ENCODE measurements around the gene HS6ST3.

The HS6ST3 gene

DNA sequence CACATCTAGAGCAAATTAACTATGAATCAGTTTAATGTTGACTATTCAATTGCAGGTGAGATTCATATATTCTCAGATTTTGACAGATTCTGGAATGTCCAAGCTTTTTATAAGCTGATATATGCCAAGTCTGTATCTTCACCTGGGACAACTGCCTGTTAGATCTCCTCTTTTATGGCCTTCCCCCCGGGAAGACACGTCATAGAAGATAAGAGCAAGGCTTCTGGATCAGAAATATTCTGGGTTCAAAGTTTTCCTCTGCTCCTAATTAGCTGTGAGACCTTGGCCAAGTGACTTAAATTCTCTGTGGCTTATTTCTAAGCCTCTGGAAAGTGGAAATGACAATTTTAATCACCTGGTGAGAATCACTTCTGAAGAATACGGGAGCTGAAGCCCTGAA is 716.8 kb downstream of the HS6ST3 start:
- no peak for DNase-seq

DNA sequence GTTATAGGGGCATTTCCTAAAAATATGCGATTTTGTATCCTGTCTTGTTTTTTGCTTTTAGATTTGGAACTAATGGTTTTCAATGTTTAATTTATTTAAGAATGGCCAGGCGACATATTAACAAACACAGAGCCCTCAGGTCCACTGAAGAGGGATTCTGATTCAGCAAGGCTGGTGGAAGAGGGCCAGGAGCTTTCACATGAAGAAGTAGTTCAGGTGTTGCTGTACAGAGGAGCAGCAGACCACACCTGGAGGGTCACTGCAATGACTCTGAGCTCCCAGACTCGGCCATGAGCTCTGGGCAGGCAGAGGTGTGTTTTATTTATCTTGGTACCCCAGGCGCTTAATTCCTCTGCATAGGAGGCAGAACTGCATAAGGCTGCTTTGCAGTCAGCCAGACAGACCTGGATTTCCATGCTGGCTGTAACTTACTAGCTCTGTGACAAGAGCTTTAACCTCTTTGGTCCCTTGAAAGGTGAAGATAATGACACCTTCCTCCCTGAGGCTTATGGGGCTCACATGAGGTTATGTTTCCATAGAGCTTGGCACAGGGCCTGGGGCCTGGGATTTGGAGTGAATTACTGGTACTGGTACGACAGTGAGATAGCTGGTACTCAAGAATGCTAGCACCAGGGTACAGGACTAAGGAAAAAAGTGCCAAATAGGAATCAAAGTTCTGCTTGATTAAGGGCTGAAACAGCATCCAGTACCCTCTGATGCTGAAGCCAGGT is 719.6 kb downstream of the HS6ST3 start:
- no peak for DNase-seq

DNA sequence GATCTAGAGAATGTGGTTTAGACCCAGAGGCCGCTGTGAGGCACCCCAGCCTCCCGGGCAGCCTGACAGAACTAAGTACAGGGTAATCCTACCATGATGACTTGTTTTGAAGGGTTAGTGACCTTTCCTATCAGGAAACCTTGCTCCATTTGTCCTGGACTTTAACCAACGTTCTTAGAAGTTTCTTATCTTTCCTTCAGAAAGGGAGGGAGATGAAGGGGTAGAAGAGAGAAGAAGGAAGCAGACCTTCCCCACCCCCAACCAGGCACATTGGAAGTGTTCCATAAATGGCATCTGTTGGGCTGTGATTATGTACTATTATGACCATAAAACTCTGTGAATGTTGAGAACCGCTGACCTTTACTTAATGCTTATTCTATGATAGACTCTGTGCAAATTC is 720.2 kb downstream of the HS6ST3 start:
- DNase-seq = no peak

DNA sequence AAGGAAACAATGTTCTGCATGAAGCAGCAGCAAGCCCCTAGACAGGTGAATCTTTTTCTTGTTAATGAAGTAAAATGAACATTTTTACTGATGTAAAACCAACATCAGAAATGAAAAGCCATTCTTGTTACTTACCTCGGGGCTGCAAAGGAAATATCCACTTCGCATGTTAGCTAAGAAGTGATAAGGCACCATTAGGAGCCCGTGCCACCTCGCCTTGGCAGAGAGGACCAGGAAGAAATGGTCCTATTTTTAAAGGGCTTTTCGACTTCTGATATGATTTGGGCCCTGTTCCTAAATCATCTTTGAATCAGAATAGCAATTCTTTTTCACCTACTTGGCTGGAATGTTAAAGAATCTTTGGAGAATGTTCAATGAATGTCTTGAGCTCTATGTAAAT is 721.1 kb downstream of the HS6ST3 start:
- no peak for DNase-seq

DNA sequence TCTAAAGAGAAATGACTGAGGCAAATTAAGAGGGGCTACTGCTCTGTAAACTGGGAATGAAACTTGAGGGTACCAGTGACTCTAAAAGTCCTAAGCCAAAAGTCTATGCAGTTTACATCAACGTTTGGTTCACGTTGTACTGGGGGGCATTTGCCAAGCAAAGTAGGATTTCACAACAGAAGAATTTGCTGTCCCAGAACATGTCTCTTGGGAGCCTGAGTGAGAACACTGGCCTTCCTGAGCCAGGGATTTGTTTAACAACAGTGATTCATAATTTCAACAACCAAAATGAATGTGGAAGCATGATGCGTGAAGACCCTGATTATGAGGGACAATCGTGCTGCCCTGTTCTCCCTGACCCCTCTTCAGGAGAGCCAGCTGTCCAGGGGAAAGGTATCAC is 726.4 kb downstream of the HS6ST3 start:
- no peak for DNase-seq

DNA sequence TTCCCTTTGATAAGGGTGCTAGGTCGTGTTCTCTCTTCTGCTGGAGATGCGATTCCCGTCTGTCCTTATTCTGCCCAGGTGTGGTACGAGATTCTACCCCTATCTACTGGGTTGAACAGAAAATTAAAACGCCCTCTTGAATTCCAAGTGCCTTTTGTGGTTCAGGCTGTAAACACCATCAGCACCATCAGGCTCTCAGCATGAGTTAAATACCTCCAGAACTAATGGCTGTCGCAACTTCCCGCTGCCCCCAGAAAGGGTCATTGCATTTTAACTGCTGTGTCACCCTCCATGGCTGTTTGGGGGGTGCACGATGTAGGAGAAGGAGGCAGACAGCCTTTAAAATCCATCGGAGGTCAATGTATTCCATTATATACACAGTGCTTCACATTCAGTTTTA is 727.0 kb downstream of the HS6ST3 start:
- DNase-seq = no peak

DNA sequence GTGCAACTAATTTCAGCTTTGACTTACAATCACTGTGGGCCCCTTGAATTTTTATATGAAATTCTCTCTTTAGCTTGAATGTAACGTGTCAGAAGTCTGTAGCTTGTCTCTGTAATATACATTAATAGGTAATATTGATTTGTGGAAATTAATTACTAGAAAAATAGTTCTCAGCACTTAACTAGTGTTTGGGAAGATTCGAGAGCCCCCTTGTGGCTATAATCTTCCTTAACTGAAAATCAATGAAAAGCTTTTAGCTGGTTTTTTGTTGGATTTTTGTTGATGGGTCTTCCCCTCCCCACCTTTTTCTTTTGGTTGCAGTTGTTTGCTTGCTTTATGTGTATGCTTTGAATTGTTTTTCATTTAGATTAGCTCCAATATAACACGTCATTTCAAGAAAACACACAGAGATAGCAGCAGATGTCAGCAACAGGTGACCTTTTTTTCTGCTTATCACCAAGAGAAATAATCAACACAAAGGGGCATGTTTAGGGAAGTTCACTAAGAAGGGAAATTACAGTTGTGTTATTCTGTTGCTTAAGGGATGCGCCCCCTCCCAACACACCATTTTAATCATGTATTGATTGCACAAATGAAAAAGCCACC is 727.5 kb downstream of the HS6ST3 start:
- DNase-seq = no peak

DNA sequence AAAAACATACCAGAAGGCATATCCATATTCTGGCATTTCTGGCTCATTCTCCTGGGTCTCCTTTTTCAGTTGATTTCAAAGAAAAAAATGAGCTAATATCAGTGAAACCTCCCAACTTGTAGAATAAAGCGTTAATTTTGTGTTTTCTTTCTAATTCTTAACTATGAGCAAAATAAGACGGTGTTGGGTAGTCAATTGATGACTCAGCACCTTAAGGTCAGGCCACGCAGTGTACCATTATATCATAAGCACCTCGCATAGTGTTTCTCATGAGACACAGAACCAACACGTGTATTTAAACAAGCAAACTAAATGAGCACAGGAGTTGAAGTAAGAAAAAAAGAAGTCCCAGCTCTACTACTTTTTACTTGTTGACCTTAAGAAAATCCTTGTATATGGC is 729.5 kb downstream of the HS6ST3 start:
- DNase-seq = no peak

DNA sequence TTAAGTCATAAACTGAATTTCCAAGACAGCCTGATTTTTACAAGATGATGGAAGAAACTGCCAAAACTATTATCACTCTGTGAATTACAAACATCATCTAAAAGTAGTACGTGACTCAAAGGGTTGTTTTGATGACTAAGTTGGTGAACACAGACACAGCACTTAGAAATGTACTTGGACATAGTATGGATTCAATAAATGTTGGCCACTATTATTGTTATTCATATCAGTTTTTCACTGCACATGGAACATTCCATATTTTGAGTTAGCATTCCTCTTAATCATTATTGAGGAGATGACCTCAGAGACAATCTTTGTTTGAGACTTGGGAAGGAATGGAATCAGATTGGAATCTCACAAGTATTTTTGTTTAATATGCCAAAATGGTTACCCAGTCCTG is 731.5 kb downstream of the HS6ST3 start:
- DNase-seq = no peak

DNA sequence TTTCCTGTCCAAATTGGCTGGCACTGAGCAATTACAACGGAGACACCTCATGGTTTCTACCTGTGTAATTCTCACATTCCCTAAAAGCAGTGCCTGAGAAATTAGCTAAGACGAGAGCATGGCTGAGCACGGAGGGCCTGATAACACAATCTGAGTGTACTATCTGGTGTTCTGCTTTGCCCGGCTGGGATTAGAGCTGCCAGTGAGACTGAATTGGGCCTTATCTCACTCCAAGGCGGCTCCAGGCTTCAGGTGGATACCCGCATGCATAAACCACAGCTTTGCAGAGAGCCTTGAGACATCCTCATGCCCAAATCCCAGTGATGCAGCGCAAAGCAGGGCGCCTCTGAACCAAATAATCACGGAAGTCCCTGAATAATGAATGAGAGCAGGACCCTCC is 732.1 kb downstream of the HS6ST3 start:
- no peak for DNase-seq

DNA sequence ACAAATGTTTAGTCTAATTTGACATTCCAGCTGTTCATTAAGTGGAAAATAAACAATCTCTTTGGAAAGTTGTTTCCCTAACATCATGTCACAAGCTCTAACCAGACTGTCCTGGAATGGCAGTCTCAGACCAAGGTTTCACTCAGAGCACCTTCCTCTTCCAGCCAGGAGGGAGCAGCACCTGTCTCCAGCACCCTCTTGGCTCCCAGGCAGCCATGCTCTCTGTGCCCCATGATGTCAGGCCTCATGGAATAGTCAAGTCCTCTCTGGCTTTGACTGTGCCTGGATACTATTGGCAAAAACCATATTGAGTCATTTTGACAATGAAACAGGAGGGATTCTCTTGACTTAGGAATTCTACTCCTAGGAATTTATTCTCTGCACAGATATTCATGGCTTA is 733.0 kb downstream of the HS6ST3 start:
- no peak for DNase-seq

DNA sequence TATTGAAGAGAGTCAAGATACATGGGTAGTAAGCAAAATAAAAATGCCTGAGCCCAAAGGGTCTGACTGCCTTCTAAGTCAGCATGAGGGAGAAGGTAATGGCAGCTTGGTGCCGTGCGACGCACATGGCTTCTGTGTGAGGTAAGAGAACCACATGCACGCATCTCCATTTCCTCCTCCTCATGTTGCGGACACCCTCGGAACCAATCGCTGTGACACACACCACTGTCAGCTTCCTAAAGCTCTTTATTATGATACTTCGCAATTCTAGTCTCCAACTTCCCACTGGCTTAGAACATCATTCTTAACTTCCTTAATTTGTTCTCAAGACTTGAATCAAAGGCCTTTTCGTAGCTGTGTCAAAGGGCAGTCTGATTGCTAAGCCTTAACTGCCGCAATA is 734.2 kb downstream of the HS6ST3 start:
- no peak for DNase-seq

DNA sequence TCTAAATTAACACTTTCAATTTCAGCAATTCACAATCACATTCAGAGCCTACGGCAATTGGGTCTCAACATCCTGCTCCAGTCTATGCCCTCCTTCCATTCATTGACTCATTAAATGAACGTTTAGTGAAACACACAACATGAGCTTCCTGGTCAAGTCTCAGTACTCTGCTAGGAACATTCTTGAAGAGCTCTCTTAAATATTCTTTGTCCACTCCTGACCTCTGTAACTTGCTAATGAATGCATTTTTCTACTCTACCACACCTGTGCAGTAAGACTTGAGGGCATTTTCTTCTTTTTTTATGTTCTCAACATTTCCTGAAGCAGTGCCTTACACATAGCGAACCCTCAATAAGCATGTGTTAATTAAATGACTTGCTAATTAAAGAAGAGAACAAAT is 735.7 kb downstream of the HS6ST3 start:
- DNase-seq = no peak

DNA sequence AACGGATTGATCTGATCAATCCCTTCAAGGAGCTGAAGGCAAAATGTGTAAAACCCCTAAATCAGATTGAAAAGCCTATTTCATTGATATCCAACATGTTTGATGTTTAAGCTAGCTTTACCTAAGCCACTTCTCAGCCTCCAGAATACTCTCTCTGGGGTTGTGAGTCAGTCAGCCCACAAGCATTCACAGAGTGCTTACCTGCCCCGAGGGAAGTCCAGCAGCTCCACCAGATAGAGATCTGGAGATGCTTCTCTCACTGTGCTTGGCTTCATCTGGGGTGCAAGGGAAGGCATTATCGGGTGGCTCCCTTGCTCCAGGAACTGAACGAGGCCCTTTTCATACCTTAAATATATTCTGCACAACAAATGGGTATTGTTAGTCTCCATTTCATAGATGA is 744.7 kb downstream of the HS6ST3 start:
- DNase-seq = no peak

DNA sequence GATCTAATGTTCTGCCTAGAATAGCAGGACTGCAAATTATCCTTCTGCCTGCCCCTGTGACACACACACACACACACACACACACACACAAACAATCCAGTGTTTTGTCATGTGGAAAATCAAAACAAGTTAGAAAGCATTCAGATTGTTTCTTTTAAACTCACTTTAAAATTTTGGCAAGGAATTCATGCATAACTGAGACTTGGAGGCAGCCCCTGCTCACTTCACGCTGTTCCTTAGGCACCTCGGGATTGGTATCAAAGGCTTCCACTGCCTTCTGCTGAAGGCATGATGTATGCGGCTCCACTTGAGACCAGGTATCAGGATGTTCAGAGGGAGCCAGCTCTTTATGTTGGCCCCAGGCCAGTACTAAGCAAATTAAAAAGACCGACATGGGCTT is 745.6 kb downstream of the HS6ST3 start:
- no peak for DNase-seq

DNA sequence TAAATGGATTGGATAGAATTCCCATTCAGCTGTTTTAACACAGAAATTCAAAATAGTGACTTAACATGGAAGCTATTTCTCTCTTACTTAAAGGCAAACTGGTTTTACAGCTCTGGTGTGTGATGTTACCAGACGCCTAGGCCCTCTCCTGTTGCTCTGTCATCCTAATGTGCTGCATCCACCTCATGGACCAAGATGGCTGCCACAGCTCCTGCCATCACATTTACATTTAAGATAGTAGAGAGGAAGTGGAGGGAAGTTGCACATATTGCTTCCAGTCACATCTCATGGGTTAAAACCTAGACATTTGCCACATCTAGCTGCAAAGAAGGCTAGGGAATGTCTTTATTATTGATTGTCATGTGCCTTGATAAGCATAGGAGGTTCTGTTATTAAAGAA is 746.8 kb downstream of the HS6ST3 start:
- no peak for DNase-seq

DNA sequence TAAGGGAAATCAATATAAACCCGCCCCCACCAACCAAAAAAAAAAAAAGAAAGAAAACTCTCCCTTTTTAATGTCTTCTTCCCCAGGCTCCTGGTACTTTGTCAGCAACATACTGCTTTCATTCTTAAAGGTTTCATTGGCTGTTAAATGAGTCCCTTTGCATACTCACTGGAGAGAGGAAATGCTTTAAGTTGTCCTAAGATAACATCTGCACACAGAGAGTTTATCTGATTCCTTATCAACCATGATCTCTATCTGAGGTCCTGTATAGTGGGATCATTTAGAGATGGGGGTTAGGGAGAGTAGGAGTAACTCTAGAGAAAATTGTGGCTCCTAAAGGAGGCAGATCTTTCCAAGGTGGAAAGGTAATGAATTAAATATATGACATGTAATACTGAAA is 747.9 kb downstream of the HS6ST3 start:
- DNase-seq = no peak

DNA sequence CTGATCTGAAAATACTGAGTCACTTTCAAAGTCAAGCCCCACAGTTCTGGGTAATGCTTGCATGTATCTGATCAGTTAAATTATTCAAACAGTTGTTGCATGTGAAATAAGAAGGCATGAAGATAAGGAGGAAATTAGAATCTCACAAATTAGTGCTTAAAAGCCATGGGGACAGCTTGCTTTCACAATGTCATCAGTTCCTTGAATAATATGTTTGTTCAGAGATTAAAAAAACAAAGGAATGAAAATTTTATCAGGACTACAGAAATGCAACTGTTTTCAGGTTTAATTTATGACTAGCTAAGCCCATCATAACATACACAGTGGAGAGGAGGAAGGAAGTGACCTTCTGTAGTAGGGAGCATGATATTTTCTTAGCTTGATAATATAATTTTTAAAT is 754.3 kb downstream of the HS6ST3 start:
- no peak for DNase-seq

DNA sequence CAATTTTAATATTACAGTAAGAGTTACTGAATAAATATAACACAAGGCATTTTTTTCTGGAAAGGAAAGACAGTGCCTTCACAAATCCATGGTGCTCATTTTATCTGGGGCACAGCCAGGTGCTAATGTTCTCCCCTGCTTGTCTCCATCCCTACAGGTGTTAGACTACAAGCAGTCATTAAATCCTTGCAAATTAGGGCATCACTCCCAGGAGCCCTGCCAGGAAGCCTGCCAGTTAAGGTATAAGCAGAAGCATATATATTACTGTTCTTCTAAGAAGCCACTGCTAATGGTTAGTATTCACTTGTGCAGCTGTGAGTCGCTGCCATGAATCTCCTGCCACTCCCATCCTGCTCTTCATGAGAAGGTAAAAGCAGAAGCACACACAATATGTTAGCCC is 754.7 kb downstream of the HS6ST3 start:
- no peak for DNase-seq

DNA sequence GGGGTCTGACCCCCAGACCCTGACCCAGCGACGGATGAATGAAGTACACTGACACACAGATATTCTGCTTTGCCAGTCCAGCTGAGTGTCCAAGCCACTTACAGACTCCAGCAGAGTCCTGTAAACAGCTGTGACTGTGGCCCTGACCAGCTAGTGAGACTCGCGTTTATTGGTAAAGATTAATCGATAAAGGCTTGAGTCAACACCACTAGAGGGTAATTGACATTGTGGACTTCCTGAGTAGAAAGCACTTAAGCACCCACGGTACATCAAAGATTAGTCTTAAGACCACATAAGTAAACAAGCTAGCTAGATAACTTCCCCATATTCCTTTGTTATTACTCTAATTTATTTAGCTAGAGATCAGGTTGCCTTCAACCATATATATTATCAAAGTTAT is 758.4 kb downstream of the HS6ST3 start:
- no peak for DNase-seq

DNA sequence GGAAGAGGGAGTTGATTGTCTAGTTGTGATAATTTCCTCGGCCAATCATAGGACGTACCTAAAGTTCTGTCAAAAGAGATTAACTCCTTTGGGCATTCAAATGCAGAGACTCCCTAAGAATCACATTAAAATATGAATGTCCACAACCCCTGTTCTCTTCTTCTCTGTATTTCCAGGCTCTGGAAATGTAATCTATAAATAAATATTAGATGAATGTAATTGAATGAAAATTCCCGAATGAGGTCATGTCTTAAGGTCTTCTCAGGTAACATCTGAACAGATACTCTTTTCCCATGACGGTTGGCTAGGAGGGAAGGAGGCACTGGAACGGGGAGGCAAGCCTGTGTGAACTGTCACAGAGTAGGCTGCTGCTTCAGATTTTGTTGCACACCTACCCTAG is 759.2 kb downstream of the HS6ST3 start:
- no peak for DNase-seq

DNA sequence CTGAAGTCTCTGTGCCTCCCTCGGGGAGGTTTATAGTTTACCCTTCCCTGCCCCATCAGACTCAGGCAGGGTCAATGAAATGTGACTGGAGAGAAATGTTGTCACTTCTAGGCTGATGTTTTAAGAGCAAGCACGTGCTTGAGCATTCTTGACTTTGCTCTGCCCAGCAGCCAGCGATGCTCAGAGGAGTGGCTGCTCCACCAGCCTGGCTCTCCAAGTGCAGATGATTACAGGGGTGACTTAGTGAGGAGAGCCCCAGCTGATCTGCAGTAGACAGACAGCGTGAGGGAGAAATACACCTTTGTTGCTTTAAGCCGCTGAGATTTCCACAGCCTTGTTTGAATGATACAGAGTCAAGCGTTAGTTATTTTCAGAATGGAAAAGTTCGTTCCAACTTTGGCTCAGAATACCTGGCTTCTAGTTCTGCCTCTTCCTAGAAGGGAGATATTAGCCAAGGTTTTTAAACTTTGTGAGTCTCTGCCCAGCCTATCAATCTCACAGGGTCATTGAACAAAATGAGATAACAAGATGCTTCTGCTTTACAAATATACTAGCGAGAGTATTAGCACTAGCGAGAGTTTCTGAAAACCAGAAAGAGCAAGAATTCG is 760.7 kb downstream of the HS6ST3 start:
- no peak for DNase-seq

DNA sequence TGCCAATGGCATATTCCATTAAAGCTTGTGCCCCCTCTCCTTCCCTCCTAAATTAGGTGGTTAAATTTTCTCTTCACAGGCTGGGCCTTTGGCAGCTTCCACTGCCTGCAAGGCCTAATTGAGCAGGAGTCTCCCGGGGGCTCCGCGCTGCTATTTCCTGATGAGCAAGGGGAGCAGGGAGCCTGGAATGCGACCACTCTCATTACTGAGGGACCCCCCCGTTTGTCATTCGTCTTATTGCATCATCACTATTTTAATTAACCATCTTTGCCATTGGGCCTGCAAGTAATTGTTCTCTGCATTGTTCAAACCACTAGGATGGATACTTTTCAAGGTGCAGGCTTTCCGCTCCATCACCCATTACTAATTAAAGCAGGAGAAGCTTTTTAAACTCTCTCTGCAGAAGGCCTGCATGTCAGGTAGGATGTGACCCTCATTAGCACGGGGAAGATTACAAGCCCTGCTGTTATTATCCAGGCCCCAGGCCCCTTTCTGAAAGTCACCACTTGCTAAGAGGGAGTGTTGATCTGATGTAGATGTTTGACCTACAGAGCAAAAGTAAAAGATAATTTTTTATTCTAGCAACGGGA is 762.0 kb downstream of the HS6ST3 start:
- DNase-seq = no peak

DNA sequence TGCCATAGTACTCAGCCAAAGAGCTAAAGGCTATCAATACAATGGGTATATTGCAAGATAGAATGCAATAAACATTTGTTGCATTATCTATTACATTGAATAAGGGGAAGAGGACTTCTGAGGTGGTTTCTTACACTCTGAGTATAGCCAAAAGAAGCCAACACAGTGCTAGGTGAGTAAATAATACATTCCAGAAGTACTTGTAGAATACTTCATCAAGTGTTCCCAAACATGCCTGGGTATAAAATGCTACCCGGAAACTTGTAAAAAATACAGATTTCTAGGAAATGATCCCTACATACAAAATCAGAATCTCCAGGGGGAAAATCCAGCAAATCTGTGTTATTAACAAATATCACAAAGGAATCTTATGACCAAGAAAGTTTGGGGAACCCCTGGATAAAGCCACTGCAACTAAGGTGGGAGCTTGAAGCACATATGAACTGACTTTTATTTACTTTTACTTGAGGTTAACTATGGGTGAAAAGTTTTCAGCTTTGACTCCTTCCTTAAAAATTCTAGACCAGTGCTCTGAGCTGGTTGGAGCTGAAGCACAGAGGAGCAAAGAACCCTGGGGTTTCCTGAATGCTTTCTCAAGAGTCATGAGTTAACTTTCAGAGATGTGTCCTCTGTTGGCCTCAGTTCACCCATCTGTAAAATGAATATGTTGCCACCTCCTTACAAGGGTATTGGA is 768.4 kb downstream of the HS6ST3 start:
- DNase-seq = no peak

Data from NCI-H2029 treated with DMSO at 0.1 percent for 48 hours (cell line).